Hematopoietic multipotent progenitor cell treated with erythropoietin and hydrocortisone succinate and interleukin-3 and kit ligand, for 4 days (in vitro differentiated cells): Measurements from ENCODE around the gene MAP7D1.
"Not testable (repeated sequence)": the region's sequence is repeated elsewhere in the genome, so short reads cannot be mapped to it uniquely, and the experiment has no call there.

Experiments used
- DNase-seq: peaks from one replicate; pipeline ENCODE4 v3.0.0-alpha.2; 2015

MAP7D1 gene

DNA sequence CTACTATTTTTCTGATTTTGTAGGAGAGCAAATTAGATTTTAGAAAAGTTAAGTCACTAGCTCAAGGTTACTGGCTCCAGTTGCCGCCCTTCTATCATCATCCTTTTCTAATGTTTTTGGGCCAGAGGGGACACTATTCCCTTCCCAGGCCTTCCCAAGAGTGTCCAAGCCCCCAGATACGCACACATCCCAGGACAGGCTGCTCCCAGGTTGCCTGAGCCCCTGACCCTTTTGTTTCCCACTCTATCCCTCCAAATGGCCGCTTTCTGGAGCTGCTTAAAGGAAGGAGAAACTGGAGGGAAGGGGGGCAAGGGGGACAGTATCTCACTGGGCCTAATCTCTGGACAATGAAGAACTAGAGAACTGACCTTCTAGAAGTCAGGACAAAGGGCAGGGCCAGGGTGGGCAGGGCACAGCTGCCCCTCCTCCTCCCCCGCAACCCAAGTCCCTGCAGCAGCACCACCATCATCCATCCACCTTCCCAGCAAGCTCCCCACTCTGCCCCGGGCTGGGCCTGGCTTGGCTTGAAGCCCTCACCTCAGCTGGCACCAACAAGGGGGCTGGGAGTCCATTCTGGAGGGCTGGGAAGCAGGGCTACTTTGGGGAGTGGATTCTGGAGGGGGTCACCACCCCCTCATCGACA lies 1.1 kb upstream of the MAP7D1 start:
- DNase-seq: peak; percentile 25

GRCh38 chr1:36156329-36157114 lies 562 bp downstream of the MAP7D1 start:
- peak; percentile 83 for DNase-seq

DNA sequence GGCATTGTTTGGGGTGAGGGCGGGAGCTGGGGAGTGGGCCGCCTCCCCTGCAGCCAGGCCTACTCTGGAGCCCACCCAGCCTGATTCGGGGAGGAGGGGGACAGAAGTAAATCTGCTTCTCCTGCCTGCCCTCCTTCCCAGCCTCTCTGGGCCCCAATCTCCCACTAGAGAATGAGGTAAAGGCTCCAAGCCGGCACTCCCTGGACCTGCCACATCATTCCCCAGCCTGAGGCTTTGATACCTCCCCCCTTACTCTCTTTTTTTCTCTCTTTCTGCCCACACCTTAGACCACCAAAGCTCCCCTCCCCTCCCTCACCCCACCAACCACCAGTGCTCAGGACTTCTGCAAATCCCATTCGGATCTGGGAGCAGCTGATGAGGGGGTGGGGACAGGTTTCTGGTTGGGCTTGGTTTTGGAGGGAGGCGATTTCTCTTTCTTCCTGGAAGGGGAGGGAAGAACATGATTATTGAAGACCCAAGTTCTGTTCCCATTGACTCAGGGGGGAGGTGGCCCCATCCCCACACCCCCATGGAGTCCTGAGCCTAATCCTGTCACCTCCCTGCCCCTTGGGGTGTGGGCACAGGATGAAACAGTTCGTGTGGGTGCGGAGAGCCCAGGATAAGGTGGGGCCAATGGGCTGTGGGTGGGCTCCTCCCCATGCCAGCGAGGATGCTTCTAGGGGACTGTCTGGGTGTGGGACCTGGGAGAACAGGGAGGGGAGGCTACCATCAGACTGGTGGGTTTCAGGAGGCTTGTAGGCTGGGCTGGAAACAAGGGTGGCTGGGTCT lies 1.3 kb downstream of the MAP7D1 start:
- DNase-seq: no peak

- DNase-seq: no peak
Measured at GRCh38 chr1:36157973-36158826, 2.2 kb downstream of the MAP7D1 start.

- DNase-seq: not testable (repeated sequence)
Measured at GRCh38 chr1:36158827-36159252, 2.9 kb downstream of the MAP7D1 start.

DNA sequence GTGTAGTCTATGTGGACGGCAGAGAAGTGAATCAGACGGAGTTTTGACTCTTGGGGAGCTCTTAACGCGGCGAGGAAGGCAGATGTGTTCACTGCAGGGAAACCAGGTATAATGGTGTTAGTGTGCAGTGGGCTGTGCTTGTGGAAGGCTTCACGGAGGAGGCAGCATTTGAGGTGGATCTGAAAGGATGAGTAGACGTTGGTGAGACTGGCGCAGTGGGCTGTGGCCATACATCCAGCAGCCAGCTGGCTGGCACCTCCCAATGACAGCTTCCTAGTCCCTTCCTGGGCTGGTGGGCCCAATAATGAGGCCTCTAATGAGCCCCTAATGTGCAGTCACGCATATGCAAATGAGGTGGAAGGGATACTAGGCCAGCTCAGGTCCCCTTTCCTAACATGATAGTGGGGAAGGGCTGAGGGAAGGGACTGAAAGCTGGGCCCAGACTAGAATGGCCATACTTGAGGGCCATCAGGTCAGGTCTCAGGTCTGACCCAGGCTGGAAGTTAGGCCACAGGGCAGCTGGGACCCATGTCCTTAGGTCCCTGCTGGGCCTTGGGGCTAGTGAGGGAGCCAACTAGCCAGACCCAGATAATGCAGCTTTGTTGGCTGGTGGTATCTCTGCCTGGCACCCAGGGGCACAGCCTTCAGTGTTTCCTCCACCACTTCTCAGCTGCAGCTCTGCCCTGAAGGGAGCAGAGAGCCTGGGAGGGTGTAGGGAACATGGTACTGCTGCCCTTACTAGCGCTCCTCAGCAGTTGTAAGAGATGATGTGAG lies 3.8 kb downstream of the MAP7D1 start:
- DNase-seq: no peak

- peak; percentile 29 for DNase-seq
Measured at GRCh38 chr1:36160388-36160948, 4.5 kb downstream of the MAP7D1 start.

GRCh38 chr1:36160949-36161485 lies 5.1 kb downstream of the MAP7D1 start:
- peak; percentile 92 for DNase-seq

DNA sequence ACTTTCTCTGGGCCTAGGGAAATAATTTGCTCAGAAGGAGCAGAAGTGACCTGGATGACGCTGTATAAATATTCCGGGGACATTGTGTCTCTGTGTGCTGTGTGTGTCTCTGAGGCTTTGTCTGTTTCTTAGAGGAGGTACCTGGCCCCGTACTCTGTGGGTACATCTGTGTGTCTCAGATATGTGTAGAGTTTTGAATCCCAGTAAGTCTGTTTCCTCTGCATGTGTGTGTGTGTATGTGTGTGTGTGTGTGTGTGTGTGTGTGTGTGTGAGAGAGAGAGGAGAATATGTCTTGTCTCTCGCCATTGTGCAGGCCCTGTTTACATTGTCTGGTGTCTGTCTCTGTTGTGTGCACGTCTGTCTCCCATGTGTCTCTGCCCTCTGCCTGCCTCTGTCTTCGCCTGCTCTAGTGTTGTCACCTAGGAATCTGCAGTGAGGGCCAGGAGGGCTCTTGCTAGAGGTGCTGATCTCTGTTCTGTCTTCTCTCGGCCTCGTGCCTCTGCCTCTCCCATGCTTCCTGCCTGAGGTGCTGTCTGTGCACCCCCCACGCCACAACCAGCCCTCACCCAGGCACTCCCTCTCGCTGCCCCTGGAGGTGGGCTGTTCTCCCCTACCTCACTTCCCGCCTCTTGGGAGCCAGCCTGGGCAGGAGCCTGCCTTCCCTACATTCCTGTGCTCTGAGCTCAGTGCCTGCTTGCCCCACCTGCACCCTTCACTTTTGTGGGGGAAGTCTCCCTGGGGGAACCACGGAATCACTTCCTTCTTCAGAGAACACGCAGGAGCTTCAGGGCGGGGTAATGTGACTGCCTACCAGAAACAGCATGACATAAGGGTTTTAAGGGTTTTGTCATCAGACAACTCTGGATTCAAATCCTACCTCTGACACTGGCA lies 5.9 kb downstream of the MAP7D1 start:
- peak; percentile 70 for DNase-seq

- peak; percentile 75 for DNase-seq
Measured at GRCh38 chr1:36162680-36163239, 6.8 kb downstream of the MAP7D1 start.

GRCh38 chr1:36163426-36163825 lies 7.5 kb downstream of the MAP7D1 start:
- DNase-seq: no peak

DNA sequence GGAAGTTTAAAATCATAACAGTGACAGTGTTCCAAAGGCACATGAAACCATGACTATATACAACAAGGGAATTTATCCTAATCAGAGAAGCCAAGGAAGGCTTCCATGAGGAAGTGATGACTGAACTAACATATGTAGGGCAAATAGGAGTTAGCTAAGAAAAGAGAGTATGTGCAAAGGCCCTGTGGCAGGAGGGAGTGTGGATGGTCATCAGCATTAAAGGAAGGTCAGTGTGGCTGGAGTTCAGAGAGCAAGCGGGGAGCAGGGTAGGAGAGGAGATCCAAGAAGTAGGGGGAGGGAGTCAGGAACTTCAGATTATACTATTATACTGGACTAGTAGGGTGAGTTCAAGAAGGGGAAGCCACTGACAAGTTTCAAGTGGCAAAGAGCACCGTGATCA lies 8.4 kb downstream of the MAP7D1 start:
- no peak for DNase-seq

DNA sequence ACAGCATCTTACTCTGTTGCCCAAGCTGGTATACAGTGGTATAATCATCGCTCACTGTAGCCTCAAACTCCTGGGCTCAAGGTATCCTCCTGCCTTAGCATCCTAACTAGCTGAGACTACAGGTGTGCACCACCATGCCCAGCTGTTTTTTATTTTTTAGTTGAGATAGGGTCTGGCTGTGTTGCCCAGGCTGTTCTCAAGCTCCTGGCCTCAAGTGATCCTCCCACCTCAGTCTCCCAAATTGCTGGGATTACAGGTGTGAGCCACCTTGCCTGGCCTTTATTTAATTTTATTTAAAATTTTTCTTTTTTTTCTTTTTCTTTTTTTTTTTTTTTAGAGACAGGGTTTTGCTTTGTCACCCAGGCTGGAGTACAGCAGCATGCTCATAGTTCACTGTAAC lies 9.2 kb downstream of the MAP7D1 start:
- DNase-seq: no peak

GRCh38 chr1:36166136-36166535 lies 10.2 kb downstream of the MAP7D1 start:
- DNase-seq: no peak

DNA sequence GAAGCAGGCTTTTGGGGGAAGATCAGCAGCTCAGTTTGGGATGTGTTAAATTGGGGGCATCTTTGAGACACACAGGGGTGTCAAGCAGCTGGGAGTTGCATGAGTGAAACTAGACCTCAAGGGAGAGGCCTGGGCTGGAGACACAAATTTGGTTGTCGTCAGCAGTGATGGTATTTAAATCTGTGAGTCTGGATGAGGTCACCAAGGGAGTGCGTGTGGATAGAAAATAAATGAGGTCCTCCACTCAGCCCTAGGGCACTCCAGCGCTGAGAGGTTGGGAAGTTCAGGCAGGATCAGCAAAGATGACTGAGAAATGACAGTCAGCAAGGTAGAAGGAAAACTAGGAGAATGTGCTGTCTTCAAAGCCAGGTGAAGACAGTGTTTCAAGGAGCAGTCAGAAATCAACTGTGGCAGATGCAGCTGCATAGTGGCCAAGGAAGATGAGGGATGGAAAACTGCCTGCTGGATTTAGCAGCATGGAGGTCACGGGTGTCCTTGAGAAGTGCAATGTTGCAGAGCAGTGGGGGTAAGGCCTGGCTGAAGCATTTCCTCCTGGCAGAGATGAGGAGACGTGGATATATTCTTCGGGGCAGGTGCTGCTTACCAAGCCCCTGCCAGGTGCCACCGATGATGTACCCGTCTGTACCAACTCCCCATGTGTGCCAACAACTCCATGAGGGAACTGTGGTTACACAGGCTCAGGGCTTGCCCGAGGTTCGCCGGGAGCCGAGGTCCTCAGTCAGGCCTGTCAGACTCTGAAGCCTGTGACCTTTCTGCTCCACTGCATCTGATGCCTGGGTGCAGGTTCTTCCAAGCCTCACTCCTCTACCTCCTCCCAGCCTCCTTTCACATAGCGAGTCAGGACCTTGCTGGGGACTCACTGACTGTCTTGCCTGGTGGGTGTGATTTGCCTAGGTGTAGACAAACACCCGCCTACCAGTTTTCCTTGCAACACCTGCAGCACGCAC lies 11.3 kb downstream of the MAP7D1 start:
- DNase-seq: no peak

GRCh38 chr1:36168514-36168913 lies 12.6 kb downstream of the MAP7D1 start:
- no peak for DNase-seq

DNA sequence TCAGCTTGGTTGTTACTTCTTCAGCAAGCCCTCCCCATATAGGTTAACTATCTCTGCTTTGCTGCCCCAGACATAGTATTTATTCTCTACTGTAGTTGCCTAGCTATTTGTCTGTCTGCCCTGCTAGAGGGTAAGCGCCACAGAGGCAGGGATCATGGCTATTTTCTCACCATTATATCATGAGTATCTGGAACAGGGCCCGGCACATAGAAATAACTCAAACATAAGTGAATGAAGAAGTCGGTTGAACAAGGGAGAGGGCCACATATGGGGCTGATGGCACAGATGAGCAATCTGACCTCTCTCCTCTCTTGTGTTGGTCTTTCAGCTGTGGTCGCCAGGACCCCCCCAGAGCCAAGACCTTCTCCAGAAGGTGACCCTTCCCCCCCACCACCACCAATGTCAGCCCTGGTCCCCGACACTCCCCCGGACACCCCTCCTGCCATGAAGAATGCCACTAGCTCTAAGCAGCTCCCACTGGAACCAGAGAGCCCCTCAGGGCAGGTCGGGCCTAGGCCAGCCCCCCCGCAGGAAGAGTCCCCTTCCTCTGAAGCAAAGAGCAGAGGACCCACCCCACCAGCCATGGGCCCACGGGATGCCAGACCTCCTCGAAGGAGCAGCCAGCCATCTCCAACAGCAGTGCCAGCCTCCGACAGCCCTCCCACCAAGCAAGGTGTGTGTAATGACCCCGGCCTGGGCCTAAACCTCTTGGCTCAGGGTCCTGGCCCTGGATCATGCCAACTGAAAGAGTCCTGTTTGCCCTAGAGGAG lies 14.9 kb downstream of the MAP7D1 start:
- no peak for DNase-seq
